Measurements from ENCODE around the gene FAM25G. TPM values are rescaled to one million over a fixed set of nuclear protein-coding genes. Genes with fewer than 3 reads are reported as not detected.
A peak's percentile ranks its signal among the peaks of the same experiment; 100 is the strongest.

The FAM25G gene
- total RNA-seq, 1 donor from 2014 or later, result not detected

- DNase-seq (ENCODE audit: missing footprints), result peak; percentile 34
- ATAC-seq, result no peak
- intact Hi-C loops (cut with DNase I), result no loop called here
These were observed 38.9 kb downstream of the FAM25G start for GRCh38 chr10:47452495-47453140.

GRCh38 chr10:47451998-47452494 is 39.5 kb downstream of the FAM25G start:
- intact Hi-C loops (cut with DNase I), result no loop called here
- no peak for ATAC-seq
- peak; percentile 68 for DNase-seq (ENCODE audit: missing footprints)

GRCh38 chr10:47451273-47451997 is 40.1 kb downstream of the FAM25G start:
- DNase-seq (ENCODE audit: missing footprints) (no peak), ATAC-seq (no peak)
- intact Hi-C loops (cut with DNase I), result no loop called here

GRCh38 chr10:47450442-47450841 is 41.1 kb downstream of the FAM25G start:
- intact Hi-C loops (cut with DNase I), result no loop called here
- no peak for DNase-seq (ENCODE audit: missing footprints)
- no peak for ATAC-seq

- intact Hi-C loops (cut with DNase I), result no loop called here
- no peak for ATAC-seq
- DNase-seq (ENCODE audit: missing footprints), result peak; percentile 60
These were observed 41.5 kb downstream of the FAM25G start for GRCh38 chr10:47449979-47450378.

- intact Hi-C loops (cut with DNase I), result no loop called here
- ATAC-seq (no peak), DNase-seq (ENCODE audit: missing footprints) (no peak)
These were observed 42.2 kb downstream of the FAM25G start for GRCh38 chr10:47449102-47449978.

- ATAC-seq (no peak), DNase-seq (ENCODE audit: missing footprints) (no peak)
- intact Hi-C loops (cut with DNase I), result no loop called here
These were observed 43.8 kb downstream of the FAM25G start for GRCh38 chr10:47447705-47448104.

GRCh38 chr10:47447209-47447608 is 44.3 kb downstream of the FAM25G start:
- no peak for ATAC-seq
- intact Hi-C loops (cut with DNase I), result no loop called here

GRCh38 chr10:47445720-47446119 is 45.8 kb downstream of the FAM25G start:
- intact Hi-C loops (cut with DNase I), result no loop called here
- ATAC-seq (no peak), DNase-seq (ENCODE audit: missing footprints) (no peak)

More at GRCh38 chr10:47447209-47447608, 44.3 kb downstream of the FAM25G start:
- DNase-seq (ENCODE audit: missing footprints), result no peak

GRCh38 chr10:47444047-47444446 is 47.5 kb downstream of the FAM25G start:
- DNase-seq (ENCODE audit: missing footprints) (no peak), ATAC-seq (no peak)
- intact Hi-C loops (cut with DNase I), result no loop called here

- no peak for DNase-seq (ENCODE audit: missing footprints)
- no peak for ATAC-seq
- intact Hi-C loops (cut with DNase I), result no loop called here
These were observed 48.4 kb downstream of the FAM25G start for GRCh38 chr10:47443145-47443544.

- intact Hi-C loops (cut with DNase I), result no loop called here
- no peak for ATAC-seq
- DNase-seq (ENCODE audit: missing footprints), result no peak
These were observed 49.1 kb downstream of the FAM25G start for GRCh38 chr10:47442351-47442750.

GRCh38 chr10:47441938-47442337 is 49.6 kb downstream of the FAM25G start:
- intact Hi-C loops (cut with DNase I), result no loop called here
- ATAC-seq (no peak), DNase-seq (ENCODE audit: missing footprints) (no peak)

GRCh38 chr10:47440207-47440606 is 51.3 kb downstream of the FAM25G start:
- ATAC-seq, result no peak
- intact Hi-C loops (cut with DNase I), result no loop called here
- no peak for DNase-seq (ENCODE audit: missing footprints)

- ATAC-seq (peak; percentile 44), DNase-seq (ENCODE audit: missing footprints) (no peak)
- intact Hi-C loops (cut with DNase I), result no loop called here
These were observed 52.5 kb downstream of the FAM25G start for GRCh38 chr10:47438857-47439474.

Data from Right ventricle myocardium inferior (tissue), 1 donor.